Liver (tissue), 3 donors: Measurements from ENCODE around the gene ARL4A.

Experiments
- MAX ChIP-seq: IDR thresholded peaks from 2 replicates; pipeline ENCODE4 v1.6.1; 2016; ENCODE audit warnings: antibody characterized with exemption
- TAF1 ChIP-seq: conservative IDR thresholded peaks from 2 replicates; pipeline ENCODE4 v1.6.1; 2016; ENCODE audit warnings: antibody characterized with exemption, mild to moderate bottlenecking
- YY1 ChIP-seq: IDR thresholded peaks from 2 replicates; pipeline ENCODE4 v1.6.1; 2016; ENCODE audit warnings: antibody characterized with exemption, mild to moderate bottlenecking
- TF ChIP-seq, protein P1 (sequence below): fragments of 150-350 bp; IDR thresholded peaks from 2 replicates; pipeline ENCODE4 v1.5.1; 2017; ENCODE audit warnings: improper control_type of control experiment, low read depth, low read length; ENCODE audit not compliant: missing input control
- donor health status: healthy.
- donor health status: healthy.

DNA sequence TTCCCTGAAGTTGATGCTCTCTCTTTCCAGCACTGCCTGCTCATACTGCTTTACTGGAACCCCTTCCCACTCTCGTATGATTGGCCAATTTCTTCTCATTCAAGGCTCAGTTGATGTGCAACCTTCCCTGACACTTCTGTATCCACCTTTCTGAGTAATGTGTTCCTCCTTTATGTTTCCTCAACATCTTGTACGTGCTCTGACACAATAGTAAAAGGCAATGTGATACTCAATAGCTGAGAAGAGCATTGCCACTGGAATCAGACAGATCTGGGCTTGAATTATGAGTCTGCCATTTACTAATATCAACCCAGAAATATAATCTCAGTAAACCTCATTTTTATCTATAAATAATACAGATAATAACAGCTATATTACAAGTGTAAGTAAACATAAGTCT, 34.7 kb downstream of the ARL4A start:
- TF ChIP-seq, protein P1, sequence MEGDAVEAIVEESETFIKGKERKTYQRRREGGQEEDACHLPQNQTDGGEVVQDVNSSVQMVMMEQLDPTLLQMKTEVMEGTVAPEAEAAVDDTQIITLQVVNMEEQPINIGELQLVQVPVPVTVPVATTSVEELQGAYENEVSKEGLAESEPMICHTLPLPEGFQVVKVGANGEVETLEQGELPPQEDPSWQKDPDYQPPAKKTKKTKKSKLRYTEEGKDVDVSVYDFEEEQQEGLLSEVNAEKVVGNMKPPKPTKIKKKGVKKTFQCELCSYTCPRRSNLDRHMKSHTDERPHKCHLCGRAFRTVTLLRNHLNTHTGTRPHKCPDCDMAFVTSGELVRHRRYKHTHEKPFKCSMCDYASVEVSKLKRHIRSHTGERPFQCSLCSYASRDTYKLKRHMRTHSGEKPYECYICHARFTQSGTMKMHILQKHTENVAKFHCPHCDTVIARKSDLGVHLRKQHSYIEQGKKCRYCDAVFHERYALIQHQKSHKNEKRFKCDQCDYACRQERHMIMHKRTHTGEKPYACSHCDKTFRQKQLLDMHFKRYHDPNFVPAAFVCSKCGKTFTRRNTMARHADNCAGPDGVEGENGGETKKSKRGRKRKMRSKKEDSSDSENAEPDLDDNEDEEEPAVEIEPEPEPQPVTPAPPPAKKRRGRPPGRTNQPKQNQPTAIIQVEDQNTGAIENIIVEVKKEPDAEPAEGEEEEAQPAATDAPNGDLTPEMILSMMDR = no peak
- no peak for TF ChIP-seq MAX
- no peak for TF ChIP-seq TAF1
- no peak for TF ChIP-seq YY1
